Stimulated activated CD4-positive, alpha-beta T cell treated with anti-CD3 and anti-CD28 coated beads, Interleukin-1b, Interleukin-23, amount 100 ng/mL, for 48 hours (primary cell): ENCODE results near the gene ZCCHC14.
A peak's percentile ranks its signal among the peaks of the same experiment; 100 is the strongest.
"Not testable (repeated sequence)": the region's sequence is repeated elsewhere in the genome, so short reads cannot be mapped to it uniquely, and the experiment has no call there.

Experiments
- DNase-seq: peaks from one replicate; pipeline ENCODE4 v3.0.0-alpha.2; 2020

Gene ZCCHC14

GRCh38 chr16:87523605-87524004 lies 30.8 kb upstream of the ZCCHC14 start:
- not testable (repeated sequence) for DNase-seq

DNA sequence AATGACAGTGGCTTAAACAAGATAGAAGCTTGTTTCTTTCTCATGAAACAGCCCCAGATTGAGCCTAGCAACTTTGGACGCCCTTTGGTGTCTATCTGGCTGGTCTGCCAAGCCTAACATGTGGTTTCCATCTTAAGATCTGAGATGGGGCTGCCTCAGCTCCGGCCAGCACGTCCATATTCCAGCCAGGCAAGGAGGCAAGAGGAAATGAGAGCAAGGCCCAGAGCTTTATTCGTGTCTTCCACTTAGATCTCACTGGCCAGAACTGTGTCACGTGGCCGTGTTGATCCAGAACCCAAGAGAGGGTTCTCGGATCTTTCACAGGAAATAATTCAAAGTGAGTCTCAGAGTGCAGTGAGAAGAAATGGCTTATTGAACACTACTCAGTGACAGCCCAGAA lies 28.9 kb upstream of the ZCCHC14 start:
- not testable (repeated sequence) for DNase-seq

- DNase-seq = not testable (repeated sequence)
These were observed 26.3 kb upstream of the ZCCHC14 start for GRCh38 chr16:87519170-87519569.

DNA sequence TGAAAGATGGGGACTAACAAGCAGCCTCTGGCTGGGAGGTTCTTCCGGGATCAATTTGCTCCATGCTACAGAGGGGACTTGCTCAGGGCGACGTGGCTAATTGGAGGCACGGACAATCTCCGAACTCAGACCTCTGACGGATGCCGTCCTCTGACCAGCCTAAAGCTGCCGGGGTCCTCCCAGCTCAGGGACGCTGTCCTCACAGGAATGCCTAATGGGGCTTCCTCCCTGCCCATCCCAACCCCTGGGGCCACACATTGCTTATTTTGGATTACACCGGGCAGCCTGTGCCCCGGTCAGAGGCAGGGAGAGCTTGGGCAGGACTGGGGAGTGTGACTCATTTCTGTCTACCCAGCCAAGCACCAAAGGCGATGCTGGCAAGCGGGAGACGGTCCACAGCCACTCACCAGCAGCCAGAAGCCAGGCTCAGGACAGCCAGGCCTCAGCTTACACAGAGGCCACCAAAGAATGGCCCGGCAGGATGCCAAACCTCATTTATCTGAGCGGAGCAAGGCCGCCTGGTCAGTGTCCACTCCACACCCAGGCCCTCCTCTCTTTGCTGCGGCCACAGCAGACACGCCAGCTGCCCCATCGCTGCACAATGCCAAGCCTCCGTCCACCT lies 25.7 kb upstream of the ZCCHC14 start:
- DNase-seq = not testable (repeated sequence)

DNA sequence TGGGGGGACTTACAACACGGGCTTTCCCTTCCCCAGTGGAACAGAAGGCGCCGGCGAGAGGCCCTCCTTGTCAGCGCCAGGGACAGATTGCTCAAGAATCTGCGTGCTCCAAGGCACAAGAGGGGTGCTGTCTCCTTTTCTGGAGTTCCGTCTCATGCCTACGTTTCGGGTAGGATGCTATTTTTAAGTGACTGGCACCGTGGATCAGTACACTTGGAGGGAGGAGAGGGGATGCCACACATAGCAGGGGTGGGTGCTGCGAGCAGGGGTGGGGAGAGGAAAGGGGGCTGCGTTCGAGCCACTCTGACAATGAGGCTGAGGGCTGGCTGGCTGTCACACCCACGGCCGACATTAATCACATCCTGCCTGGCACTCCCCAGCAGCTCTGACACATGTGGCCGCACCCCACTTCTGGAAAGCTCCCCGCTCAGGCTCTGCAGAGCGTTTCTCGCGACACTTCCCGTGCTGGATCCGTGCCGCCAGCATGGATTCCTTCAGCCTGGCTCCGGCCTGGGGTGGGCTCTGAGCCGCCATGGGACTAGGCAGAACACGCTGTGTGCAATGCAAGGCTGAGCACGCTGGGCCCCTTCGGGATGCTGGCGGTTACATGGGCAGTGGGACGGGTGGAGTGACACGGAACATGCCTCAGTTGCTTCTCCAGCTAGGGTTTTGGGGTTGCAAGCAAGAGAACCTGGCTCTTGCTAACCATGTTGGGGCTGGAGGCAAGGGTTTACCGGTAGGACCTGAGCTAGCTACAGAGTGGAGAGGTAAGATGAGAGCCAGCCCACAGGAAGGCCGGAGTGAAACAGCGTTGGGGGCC lies 25.0 kb upstream of the ZCCHC14 start:
- DNase-seq = not testable (repeated sequence)

DNA sequence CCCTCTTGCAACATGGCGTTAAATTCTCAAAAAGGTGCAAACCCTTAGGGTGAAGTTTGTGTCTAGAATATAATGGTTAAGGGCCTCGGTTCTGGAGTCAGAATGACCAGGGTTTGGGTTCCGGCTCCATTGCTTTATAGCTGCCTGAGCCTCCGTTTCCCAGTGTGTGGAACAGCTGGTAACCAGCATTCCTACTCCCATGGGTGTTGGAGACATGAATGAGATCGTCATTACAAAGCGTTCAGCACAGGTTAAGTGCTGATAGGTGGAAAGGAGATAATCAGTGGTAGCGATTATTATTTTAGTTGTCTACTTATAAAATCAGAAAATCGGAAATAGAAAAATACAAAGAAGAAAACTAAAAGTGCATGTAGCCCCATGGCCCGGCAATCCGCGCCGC lies 23.5 kb upstream of the ZCCHC14 start:
- no peak for DNase-seq

GRCh38 chr16:87515475-87516330 lies 22.9 kb upstream of the ZCCHC14 start:
- DNase-seq = no peak

GRCh38 chr16:87509778-87510177 lies 17.0 kb upstream of the ZCCHC14 start:
- not testable (repeated sequence) for DNase-seq

GRCh38 chr16:87507351-87508069 lies 14.7 kb upstream of the ZCCHC14 start:
- DNase-seq = no peak

DNA sequence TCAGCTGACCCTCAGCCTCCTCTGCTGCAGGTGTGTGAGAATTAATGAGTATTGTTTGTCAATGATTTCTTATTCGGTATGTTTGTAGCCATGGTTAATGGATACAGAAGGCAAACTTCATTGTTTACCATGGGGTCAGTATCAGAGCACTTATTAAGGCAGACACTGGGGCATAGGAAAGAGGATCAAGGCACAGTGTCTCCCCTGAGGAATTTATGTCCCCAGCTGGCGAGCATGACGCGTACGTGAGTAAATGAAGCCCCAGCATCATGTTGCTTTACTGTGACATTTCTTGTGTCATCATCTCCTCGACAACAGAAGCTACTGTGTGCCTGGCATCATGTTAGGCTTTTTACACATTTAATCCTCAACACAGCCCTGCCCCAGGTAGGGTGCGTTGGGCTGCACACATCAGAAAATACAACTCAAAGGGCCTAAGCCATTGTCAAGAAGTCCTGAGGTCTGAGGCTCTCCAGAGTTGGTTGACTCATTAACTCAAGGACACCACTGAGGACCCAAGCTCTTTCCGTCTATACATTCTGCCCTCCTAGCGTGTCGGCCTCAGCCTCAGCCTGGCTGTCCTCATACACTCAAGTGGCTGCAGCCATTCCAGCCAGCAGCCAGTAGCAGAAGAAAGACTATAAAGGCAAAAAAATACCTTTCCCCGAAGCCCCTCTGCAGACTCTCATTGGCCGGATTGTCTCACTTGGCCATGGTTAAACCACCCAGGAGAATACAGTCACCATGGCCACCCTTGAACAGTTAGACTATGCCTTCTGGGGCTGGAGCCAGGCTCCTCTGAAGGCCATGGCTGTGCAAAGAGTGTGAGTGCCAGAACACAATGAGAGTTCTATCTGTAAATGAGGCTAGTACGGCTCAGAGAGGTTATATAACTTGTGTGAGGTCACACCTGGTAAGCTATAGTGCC lies 13.9 kb upstream of the ZCCHC14 start:
- DNase-seq = no peak

GRCh38 chr16:87505834-87506233 lies 13.0 kb upstream of the ZCCHC14 start:
- DNase-seq = no peak

DNA sequence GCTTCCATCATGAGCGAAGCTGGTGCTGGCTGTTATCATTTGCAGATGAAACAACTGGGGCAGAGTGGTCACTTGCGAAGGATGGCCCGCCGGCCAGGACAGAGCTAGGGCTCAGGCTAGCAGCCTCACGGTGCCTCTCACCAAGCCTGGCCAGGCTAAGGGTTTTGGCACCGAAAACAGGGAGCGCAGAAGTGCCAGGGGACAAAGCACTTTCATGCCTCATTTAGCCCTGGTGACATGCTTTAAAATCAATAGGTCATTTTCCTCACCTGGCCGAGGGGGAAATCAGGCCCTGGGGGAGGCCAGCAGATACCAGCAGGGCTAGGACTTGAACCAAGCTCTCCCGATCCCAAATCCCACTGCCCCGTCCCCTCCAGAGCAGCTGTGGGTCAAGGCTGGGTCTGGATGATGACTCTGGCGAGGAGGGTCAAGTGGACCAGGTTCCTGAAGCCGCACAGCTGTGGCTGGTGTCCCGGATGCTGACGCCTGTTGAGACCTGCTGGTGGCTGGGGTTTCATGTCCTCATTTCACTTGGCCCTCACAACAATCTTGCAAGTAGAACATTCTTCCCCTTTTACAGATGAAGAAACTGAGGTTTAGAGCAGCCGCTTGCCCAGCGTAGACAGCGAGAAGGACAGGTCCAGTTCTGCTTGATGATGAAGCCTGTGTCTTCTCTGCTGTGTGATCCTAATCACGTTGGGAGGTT lies 10.6 kb upstream of the ZCCHC14 start:
- not testable (repeated sequence) for DNase-seq

GRCh38 chr16:87502308-87502969 lies 9.6 kb upstream of the ZCCHC14 start:
- no peak for DNase-seq

- no peak for DNase-seq
These were observed 8.3 kb upstream of the ZCCHC14 start for GRCh38 chr16:87501117-87501516.

GRCh38 chr16:87499189-87499486 lies 6.3 kb upstream of the ZCCHC14 start:
- no peak for DNase-seq

DNA sequence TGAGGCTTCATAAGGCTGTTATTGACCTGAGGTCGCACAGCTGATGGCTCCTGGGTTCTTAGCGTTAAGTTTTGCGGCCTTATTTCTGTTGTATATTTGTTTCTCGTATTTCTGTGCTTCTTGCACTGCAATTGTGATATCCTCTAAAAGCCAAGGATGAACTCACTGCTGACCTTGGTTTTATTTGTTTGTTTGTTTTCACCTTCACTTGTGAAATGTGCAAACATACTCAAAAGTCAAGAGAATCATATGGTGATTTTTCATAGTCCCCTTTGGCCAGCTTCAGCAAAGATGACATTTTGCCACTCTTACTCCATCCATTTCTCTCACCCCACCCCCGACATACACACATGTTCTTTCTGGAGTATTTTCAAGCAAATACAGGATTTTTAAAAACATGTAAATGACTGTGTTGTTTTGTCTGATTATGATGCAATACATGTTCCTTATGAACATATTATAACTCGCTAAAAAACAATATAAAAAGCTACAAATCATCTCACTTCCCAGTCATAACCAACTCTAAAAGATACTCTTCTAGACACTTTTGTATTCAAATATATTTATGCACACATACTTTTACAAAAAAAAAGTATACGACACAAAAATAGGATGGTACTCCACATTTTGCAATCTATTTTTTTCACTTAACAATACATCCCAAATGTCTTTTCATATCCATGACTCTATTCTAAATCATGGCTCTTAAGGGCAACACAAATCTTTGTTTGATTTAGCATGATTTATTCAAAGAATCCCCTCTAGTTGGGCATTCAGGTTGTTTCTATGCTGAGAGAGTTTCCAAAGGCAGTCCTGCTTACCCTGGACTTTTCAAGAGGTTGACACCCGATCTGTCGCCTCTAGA lies 5.7 kb upstream of the ZCCHC14 start:
- DNase-seq = no peak

DNA sequence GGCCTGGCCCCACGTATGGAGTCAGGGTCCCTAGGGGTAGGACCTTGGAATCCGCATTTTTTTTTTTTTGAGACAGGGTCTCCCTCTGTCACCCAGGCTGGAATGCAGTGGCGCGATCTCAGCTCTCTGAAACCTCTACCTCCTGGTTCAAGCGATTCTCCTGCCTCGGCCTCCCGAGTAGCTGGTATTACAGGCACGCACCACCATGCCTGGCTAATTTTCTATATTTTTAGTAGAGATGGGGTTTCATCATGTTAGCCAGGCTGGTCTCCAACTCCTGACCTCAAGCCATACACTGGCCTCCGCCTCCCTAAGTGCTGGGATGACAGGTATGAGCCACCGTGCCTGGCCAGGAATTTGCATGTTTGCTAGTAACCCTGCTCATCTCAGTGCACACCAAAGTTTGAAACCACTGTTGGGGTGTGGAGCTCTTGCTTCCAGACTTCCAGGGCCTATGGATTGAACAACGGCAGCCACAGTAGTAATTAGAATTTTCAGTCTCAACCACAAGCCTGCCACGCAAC lies 5.0 kb upstream of the ZCCHC14 start:
- DNase-seq = not testable (repeated sequence)

- DNase-seq = not testable (repeated sequence)
These were observed 4.4 kb upstream of the ZCCHC14 start for GRCh38 chr16:87497023-87497766.

- peak; percentile 44 for DNase-seq
These were observed 3.6 kb upstream of the ZCCHC14 start for GRCh38 chr16:87496447-87496801.
